ENCODE data around the gene SELL. TPM values are rescaled to one million over a fixed set of nuclear protein-coding genes. Genes with fewer than 3 reads are reported as not detected.

The SELL gene
- total and polyA plus RNA-seq, 11 donors = 0.34 to 10.6 (median 1.7) TPM

GRCh38 chr1:169729991-169730390 lies 18.6 kb upstream of the SELL start:
- DNase-seq (no peak), ATAC-seq (no peak)
- intact Hi-C loops (cut with DNase I) = no loop called here
- Histone ChIP-seq H3K4me3 (no peak overlapping the region), H3K27me3 (peaks cover 0 to 3% (median 0%) of the 10 kb centered on the region in 9 donors), H3K9me3 (no peaks in the 10 kb centered on the region), H3K36me3 (no peaks in the 10 kb centered on the region), H3K27ac (no peak overlapping the region), H3K4me1 (no peaks in the 10 kb centered on the region)
- TF ChIP-seq POLR2A (IDR thresholded peaks at IDR 0.05) = no peak
- no peak for TF ChIP-seq CTCF (IDR thresholded peaks at IDR 0.05)

GRCh38 chr1:169727307-169727706 lies 15.9 kb upstream of the SELL start:
- H3K36me3 ChIP-seq = no peaks in the 10 kb centered on the region
- peaks cover 0 to 3% (median 0%) of the 10 kb centered on the region in 9 donors for H3K27me3 ChIP-seq
- H3K4me3 ChIP-seq = no peak overlapping the region
- intact Hi-C loops (cut with DNase I) = no loop called here
- ATAC-seq (no peak), DNase-seq (no peak)
- no peaks in the 10 kb centered on the region for H3K9me3 ChIP-seq
- H3K4me1 ChIP-seq = no peaks in the 10 kb centered on the region
- H3K27ac ChIP-seq = no peak overlapping the region
- TF ChIP-seq POLR2A (IDR thresholded peaks at IDR 0.05) (no peak), CTCF (IDR thresholded peaks at IDR 0.05) (no peak)
- WGBS, 4 donors = 90 to 94% (median 92%) methylated on average over 6 of the region's 6 CpGs

- no peaks in the 10 kb centered on the region for H3K9me3 ChIP-seq
- no peaks in the 10 kb centered on the region for H3K4me1 ChIP-seq
- intact Hi-C loops (cut with DNase I) = no loop called here
- no peak for ATAC-seq
- WGBS, 4 donors = 94 to 95% (median 95%) methylated on average over 3 of the region's 3 CpGs
- H3K36me3 ChIP-seq = no peaks in the 10 kb centered on the region
- TF ChIP-seq CTCF (IDR thresholded peaks at IDR 0.05) = no peak
- no peak for TF ChIP-seq POLR2A (IDR thresholded peaks at IDR 0.05)
- no peak for DNase-seq
- H3K27ac ChIP-seq = no peak overlapping the region
- no peak overlapping the region for H3K4me3 ChIP-seq
- H3K27me3 ChIP-seq = peaks cover 0 to 3% (median 0%) of the 10 kb centered on the region in 9 donors
These were observed 15.4 kb upstream of the SELL start for GRCh38 chr1:169726851-169727250.

- H3K9me3 ChIP-seq = no peaks in the 10 kb centered on the region
- H3K4me1 ChIP-seq = no peaks in the 10 kb centered on the region
- no peak overlapping the region for H3K27ac ChIP-seq
- no peaks in the 10 kb centered on the region for H3K36me3 ChIP-seq
- TF ChIP-seq POLR2A (IDR thresholded peaks at IDR 0.05) = no peak
- DNase-seq = no peak
- no peak for ATAC-seq
- 83 to 90% (median 86%) methylated on average over 3 of the region's 3 CpGs for WGBS, 4 donors
- no peak overlapping the region for H3K4me3 ChIP-seq
- H3K27me3 ChIP-seq = peaks cover 0 to 3% (median 0%) of the 10 kb centered on the region in 9 donors
- intact Hi-C loops (cut with DNase I) = no loop called here
These were observed 14.5 kb upstream of the SELL start for GRCh38 chr1:169725930-169726329.

- H3K27me3 ChIP-seq = peaks cover 0 to 3% (median 0%) of the 10 kb centered on the region in 9 donors
- WGBS, 4 donors = 64 to 70% (median 67%) methylated on average over 4 of the region's 4 CpGs
- no peaks in the 10 kb centered on the region for H3K9me3 ChIP-seq
- DNase-seq = no peak
- no peaks in the 10 kb centered on the region for H3K36me3 ChIP-seq
- H3K4me1 ChIP-seq = no peaks in the 10 kb centered on the region
- intact Hi-C loops (cut with DNase I) = no loop called here
- TF ChIP-seq POLR2A (IDR thresholded peaks at IDR 0.05) = no peak
- TF ChIP-seq CTCF (IDR thresholded peaks at IDR 0.05) = no peak
- no peak overlapping the region for H3K4me3 ChIP-seq
- no peak overlapping the region for H3K27ac ChIP-seq
- no peak for ATAC-seq
These were observed 12.7 kb upstream of the SELL start for GRCh38 chr1:169724168-169724567.

Measured in heart left ventricle (tissue), 16 donors.